ENCODE data around the gene AGMO.

Gene AGMO

GRCh38 chr7:15402436-15403136 lies 159.2 kb downstream of the AGMO start:
- in situ Hi-C loops (cut with MboI; ENCODE audit: low sequenced_read_pairs) = no loop called here

GRCh38 chr7:15400440-15400839 lies 161.4 kb downstream of the AGMO start:
- in situ Hi-C loops (cut with MboI; ENCODE audit: low sequenced_read_pairs) = no loop called here

- in situ Hi-C loops (cut with MboI; ENCODE audit: low sequenced_read_pairs) = no loop called here
Observed at GRCh38 chr7:15399441-15399840, 162.4 kb downstream of the AGMO start.

GRCh38 chr7:15397922-15398760 lies 163.7 kb downstream of the AGMO start:
- in situ Hi-C loops (cut with MboI; ENCODE audit: low sequenced_read_pairs) = no loop called here

- in situ Hi-C loops (cut with MboI; ENCODE audit: low sequenced_read_pairs) = no loop called here
Observed at GRCh38 chr7:15397159-15397550, 164.7 kb downstream of the AGMO start.

- in situ Hi-C loops (cut with MboI; ENCODE audit: low sequenced_read_pairs) = no loop called here
Observed at GRCh38 chr7:15396210-15397158, 165.3 kb downstream of the AGMO start.

GRCh38 chr7:15389073-15389472 lies 172.7 kb downstream of the AGMO start:
- in situ Hi-C loops (cut with MboI; ENCODE audit: low sequenced_read_pairs) = no loop called here

GRCh38 chr7:15378494-15379145 lies 183.2 kb downstream of the AGMO start:
- in situ Hi-C loops (cut with MboI; ENCODE audit: low sequenced_read_pairs) = no loop called here

GRCh38 chr7:15376600-15376999 lies 185.2 kb downstream of the AGMO start:
- in situ Hi-C loops (cut with MboI; ENCODE audit: low sequenced_read_pairs) = no loop called here

GRCh38 chr7:15370441-15370840 lies 191.4 kb downstream of the AGMO start:
- in situ Hi-C loops (cut with MboI; ENCODE audit: low sequenced_read_pairs) = no loop called here

GRCh38 chr7:15368653-15369052 lies 193.2 kb downstream of the AGMO start:
- in situ Hi-C loops (cut with MboI; ENCODE audit: low sequenced_read_pairs) = no loop called here

- in situ Hi-C loops (cut with MboI; ENCODE audit: low sequenced_read_pairs) = no loop called here
Observed at GRCh38 chr7:15367897-15368296, 193.9 kb downstream of the AGMO start.

- in situ Hi-C loops (cut with MboI; ENCODE audit: low sequenced_read_pairs) = no loop called here
Observed at GRCh38 chr7:15358112-15358511, 203.7 kb downstream of the AGMO start.

- in situ Hi-C loops (cut with MboI; ENCODE audit: low sequenced_read_pairs) = no loop called here
Observed at GRCh38 chr7:15352421-15353206, 209.2 kb downstream of the AGMO start.

GRCh38 chr7:15345216-15345615 lies 216.6 kb downstream of the AGMO start:
- in situ Hi-C loops (cut with MboI; ENCODE audit: low sequenced_read_pairs) = no loop called here

GRCh38 chr7:15341817-15342216 lies 220.0 kb downstream of the AGMO start:
- in situ Hi-C loops (cut with MboI; ENCODE audit: low sequenced_read_pairs) = no loop called here

GRCh38 chr7:15336146-15336545 lies 225.7 kb downstream of the AGMO start:
- in situ Hi-C loops (cut with MboI; ENCODE audit: low sequenced_read_pairs) = no loop called here

- in situ Hi-C loops (cut with MboI; ENCODE audit: low sequenced_read_pairs) = no loop called here
Observed at GRCh38 chr7:15335390-15335789, 226.4 kb downstream of the AGMO start.

GRCh38 chr7:15334536-15335263 lies 227.1 kb downstream of the AGMO start:
- in situ Hi-C loops (cut with MboI; ENCODE audit: low sequenced_read_pairs) = no loop called here

Measured in hTERT RPE-1 (cell line).